ENCODE data around the gene BBX. TPM values are rescaled to one million over a fixed set of nuclear protein-coding genes. Genes with fewer than 3 reads are reported as not detected.

Gene BBX
- polyA plus RNA-seq, 3 donors: 15.7 to 25.1 (median 16.6) TPM

DNA sequence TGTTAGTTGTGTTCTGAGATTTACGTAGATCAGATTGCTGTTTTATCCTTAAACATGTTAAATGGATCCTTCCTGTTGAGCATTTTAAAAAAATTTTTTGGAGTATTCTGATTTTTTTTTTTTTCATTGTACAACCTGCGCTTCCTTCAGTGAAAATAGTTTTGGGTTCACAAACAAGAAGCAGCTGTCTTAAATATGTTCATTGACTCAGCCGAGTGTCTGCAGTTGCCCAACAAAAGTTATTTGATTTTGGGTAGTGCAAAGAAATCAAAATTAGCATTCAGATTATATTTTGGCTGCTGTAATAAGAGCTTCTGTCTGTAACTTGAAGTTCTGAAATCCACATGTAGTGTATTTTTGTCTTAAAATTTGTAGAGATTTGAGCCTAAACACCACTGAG lies 148.2 kb downstream of the BBX start:
- H3K9me3 ChIP-seq (replicated peaks in 1 of 2; ENCODE audit: control insufficient read depth in 1 of 2, insufficient read depth in 1 of 2, low read length in 2 of 2): no peaks in the 10 kb centered on the region
- no peak overlapping the region for H3K4me3 ChIP-seq (replicated peaks in 1 of 3; ENCODE audit: low read depth in 2 of 3, low read length in 3 of 3)
- Mint-ChIP-seq H3K4me1 (peaks cover 13% of the 10 kb centered on the region), H3K4me3 (no peak overlapping the region), H3K27ac (no peak overlapping the region), H3K36me3 (peaks cover 0 to 3% of the 10 kb centered on the region in 2 donors), H3K27me3 (ENCODE audit: low read depth in 3 of 3) (no peaks in the 10 kb centered on the region), H3K9me3 (no peaks in the 10 kb centered on the region)
- DNase-seq: no peak
- H2AFZ ChIP-seq (ENCODE audit: insufficient read depth, low read depth, low read length, poor library complexity, severe bottlenecking): no peak overlapping the region
- no peak overlapping the region for H3K27ac ChIP-seq (ENCODE audit: low read depth in 1 of 2, low read length in 2 of 2)
- 100% methylated on average over 1 of the region's 3 CpGs for WGBS (ENCODE audit: insufficient coverage)
- H3K79me2 ChIP-seq (ENCODE audit: insufficient read depth, low read length): no peaks in the 10 kb centered on the region
- H3K4me1 ChIP-seq (ENCODE audit: control insufficient read depth in 1 of 2, insufficient read depth in 2 of 2, low read length in 2 of 2): peaks cover 3 to 9% of the 10 kb centered on the region in 2 donors
- H3K4me2 ChIP-seq (replicated peaks; ENCODE audit: extremely low read depth, low read length, poor library complexity, severe bottlenecking): no peak overlapping the region
- TF ChIP-seq CTCF (IDR thresholded peaks at IDR 0.05): no peak
- no peaks in the 10 kb centered on the region for H3K27me3 ChIP-seq (ENCODE audit: control insufficient read depth in 2 of 2, insufficient read depth in 2 of 2, low read length in 2 of 2)
- intact Hi-C loops (cut with micrococcal nuclease): no loop called here
- no peaks in the 10 kb centered on the region for H4K20me1 ChIP-seq (ENCODE audit: insufficient read depth, low read length)
- no peaks in the 10 kb centered on the region for H3K36me3 ChIP-seq (replicated peaks in 1 of 2; ENCODE audit: control insufficient read depth in 1 of 2, insufficient read depth in 2 of 2, low read length in 2 of 2)
- no peak overlapping the region for H3K9ac ChIP-seq (ENCODE audit: insufficient read depth, low read length, poor library complexity, severe bottlenecking)

DNA sequence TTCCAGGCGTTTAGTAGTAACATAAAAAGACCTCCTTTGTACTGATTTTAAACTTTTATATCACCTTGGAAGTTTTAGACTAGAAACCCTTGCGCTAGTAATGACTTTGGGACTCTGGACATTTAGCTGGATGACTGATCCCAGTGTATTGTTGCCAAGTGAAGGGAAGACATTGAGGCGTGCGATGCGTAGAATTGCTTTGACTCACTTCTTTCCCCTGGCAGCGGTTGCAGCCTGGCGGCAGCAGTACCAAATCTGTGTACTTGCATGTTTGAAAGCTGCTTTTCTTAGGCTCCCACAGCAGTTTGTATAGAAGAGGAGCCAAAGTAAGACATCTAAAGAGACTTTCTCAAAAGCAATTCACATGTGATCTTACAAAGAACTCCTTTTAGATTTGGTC lies 151.6 kb downstream of the BBX start:
- no peaks in the 10 kb centered on the region for H3K79me2 ChIP-seq (ENCODE audit: insufficient read depth, low read length)
- no peaks in the 10 kb centered on the region for H3K27me3 ChIP-seq (ENCODE audit: control insufficient read depth in 2 of 2, insufficient read depth in 2 of 2, low read length in 2 of 2)
- 100% methylated on average over 2 of the region's 7 CpGs for WGBS (ENCODE audit: insufficient coverage)
- H3K4me2 ChIP-seq (replicated peaks; ENCODE audit: extremely low read depth, low read length, poor library complexity, severe bottlenecking): no peak overlapping the region
- TF ChIP-seq CTCF (IDR thresholded peaks at IDR 0.05): no peak
- Mint-ChIP-seq H3K4me3 (no peak overlapping the region), H3K27me3 (ENCODE audit: low read depth in 3 of 3) (no peaks in the 10 kb centered on the region), H3K4me1 (peaks cover 14% of the 10 kb centered on the region), H3K27ac (no peak overlapping the region), H3K36me3 (peaks cover 0 to 3% of the 10 kb centered on the region in 2 donors), H3K9me3 (no peaks in the 10 kb centered on the region)
- H4K20me1 ChIP-seq (ENCODE audit: insufficient read depth, low read length): peaks cover 4% of the 10 kb centered on the region
- intact Hi-C loops (cut with micrococcal nuclease): no loop called here
- H3K9ac ChIP-seq (ENCODE audit: insufficient read depth, low read length, poor library complexity, severe bottlenecking): no peak overlapping the region
- H3K4me1 ChIP-seq (ENCODE audit: control insufficient read depth in 1 of 2, insufficient read depth in 2 of 2, low read length in 2 of 2): peaks cover 3 to 9% of the 10 kb centered on the region in 2 donors
- H3K4me3 ChIP-seq (replicated peaks in 1 of 3; ENCODE audit: low read depth in 2 of 3, low read length in 3 of 3): no peak overlapping the region
- H2AFZ ChIP-seq (ENCODE audit: insufficient read depth, low read depth, low read length, poor library complexity, severe bottlenecking): no peak overlapping the region
- H3K9me3 ChIP-seq (replicated peaks in 1 of 2; ENCODE audit: control insufficient read depth in 1 of 2, insufficient read depth in 1 of 2, low read length in 2 of 2): no peaks in the 10 kb centered on the region
- no peak overlapping the region for H3K27ac ChIP-seq (ENCODE audit: low read depth in 1 of 2, low read length in 2 of 2)
- no peak for DNase-seq
- no peaks in the 10 kb centered on the region for H3K36me3 ChIP-seq (replicated peaks in 1 of 2; ENCODE audit: control insufficient read depth in 1 of 2, insufficient read depth in 2 of 2, low read length in 2 of 2)

All from CD14-positive monocyte (primary cell).